GM19455 (cell line): Measurements from ENCODE around the gene IGFL2.
"Not testable (repeated sequence)": the region's sequence is repeated elsewhere in the genome, so short reads cannot be mapped to it uniquely, and the experiment has no call there.

Experiments used
- ATAC-seq: cut with Tn5 transposase; IDR thresholded peaks from one replicate; pipeline ENCODE4 v1.9.1; 2021; ENCODE audit not compliant: unreplicated experiment

Gene IGFL2

DNA sequence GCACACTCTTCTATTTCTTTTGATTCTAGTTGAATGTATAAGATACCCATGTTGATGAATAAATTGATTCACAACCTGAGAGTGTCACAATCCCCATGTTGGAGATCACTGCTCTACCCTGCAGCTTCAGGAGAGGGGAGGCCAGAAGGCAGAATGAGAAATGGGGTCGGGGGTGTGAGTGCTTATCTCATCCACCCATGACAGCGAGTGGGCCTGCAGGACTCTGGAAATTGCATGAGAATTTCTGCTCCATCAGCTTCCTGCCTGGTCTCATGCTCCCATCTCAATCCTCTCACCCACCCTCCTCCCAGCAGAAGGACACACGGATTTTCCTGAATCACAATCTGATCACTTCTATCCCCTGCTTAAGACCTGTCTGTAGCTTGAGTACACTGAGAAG lies 58.6 kb downstream of the IGFL2 start:
- ATAC-seq: no peak

DNA sequence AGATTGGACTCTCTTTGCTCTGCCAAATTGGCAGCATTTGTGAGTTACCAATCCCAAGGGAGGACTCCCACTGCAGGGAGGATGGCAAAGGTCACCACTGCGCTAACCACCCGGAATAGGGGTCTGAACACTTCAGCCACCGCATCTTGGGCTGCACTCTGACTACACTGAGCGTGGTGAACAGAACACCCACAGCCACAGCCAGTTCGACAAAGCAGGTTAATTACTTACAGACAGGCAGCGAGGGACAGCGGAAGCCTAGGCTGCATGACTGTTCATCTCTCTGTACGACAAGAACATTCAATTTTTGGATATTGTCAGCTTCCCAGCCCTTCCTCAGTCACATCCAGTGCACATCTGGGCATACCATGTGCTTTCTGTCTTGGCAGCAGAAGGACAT lies 59.8 kb downstream of the IGFL2 start:
- ATAC-seq: not testable (repeated sequence)

DNA sequence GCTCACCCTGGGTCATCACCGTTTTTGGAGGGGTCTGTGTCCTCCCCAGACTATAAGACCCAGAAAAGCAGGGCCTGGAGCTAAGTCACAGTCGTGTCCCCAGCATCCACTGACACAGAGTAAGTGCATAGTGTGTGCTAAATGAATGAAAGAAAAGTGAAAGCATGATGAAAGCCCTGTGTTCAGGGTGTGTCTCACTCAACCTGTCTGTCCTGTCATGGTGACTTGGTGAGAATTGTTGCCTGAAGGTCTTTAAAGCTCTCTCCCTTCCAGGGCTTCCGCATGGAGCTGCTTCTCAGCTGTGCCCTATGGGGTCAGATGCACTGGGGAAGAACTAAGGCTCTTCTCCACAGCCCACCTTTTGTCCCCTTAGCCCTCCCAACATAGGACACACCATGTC lies 61.0 kb downstream of the IGFL2 start:
- ATAC-seq: no peak

DNA sequence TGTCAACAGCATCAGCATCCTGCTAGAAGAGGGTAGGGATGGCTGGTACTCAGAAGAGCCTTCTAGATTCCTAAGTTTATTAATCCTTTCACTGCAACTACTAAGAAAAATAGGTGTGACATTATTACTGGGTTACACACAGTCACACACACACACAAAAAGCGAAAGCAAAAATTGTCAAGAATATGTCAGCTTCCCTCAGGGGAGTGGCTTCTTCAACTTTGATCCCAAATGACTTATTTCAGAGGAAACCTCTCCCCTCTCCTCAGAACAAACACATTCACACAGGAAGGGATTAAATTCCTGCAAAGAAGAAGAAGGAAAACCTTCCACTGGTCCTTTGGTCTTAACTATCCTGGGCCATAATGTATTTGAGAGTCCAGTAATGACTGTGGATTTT lies 61.4 kb downstream of the IGFL2 start:
- no peak for ATAC-seq

DNA sequence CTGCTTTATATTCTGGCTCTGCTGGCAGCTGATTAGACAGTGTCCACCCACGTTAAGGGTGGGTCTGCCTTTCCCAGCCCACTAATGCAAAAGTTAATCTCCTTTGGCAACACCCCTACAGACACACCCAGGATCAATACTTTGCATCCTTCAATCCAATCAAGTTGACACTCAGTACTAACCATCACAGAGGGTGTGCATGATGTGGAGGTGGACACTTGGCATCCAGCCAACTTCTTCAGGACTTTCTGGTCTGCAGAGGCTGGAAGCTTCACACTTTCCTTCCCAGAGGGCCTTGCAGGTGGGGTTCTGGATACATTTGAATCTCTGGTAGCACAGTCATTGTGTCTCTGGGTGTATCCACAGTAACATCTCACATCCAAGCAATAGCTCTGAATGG lies 62.6 kb downstream of the IGFL2 start:
- ATAC-seq: no peak
